ENCODE measurements around the gene SMAD6.

- TF ChIP-seq CTCF (conservative IDR thresholded peaks at IDR 0.05; ENCODE audit: low read depth, low read length) (no peak), POLR2A (IDR thresholded peaks at IDR 0.05; ENCODE audit: low read depth, low read length) (no peak)
Observed at GRCh38 chr15:66742286-66742685, 40.2 kb downstream of the SMAD6 start.

Data from IMR-90 (cell line).